IMR-90 (cell line): ENCODE results near the gene LAMA4. TPM values are rescaled to one million over a fixed set of nuclear protein-coding genes. Genes with fewer than 3 reads are reported as not detected.

Source experiments
- ATAC-seq: fragments of 200-7000 bp; cut with Tn5 transposase; 2 replicates; pipeline ENCODE4 v1.9.1; 2020; ENCODE audit warnings: low read depth, mild to moderate bottlenecking, moderate library complexity
- BruUV-seq: library from RNA; stranded (reverse); fragments of 400-500 nt; replicated peaks from 2 replicates; lab custom pipeline; 2021; lab: Mats Ljungman, UMichigan
- CTCF ChIA-PET: fragments of 300-600 bp; formaldehyde crosslinking; extraction: SDS; loops from one replicate; lab custom pipeline; 2021; ENCODE audit warnings: antibody characterized with exemption; lab: Yijun Ruan, JAX
- POLR2A ChIA-PET: fragments of 300-600 bp; sonication (Branson Sonifier 250); formaldehyde crosslinking; loops from one replicate; lab custom pipeline; 2022; ENCODE audit warnings: antibody characterized with exemption; ENCODE audit not compliant: unreplicated experiment; lab: Charles Lee
- DNase-seq: peaks from one replicate; pipeline ENCODE4 v3.0.0; 2013
- H2AFZ ChIP-seq: replicated peaks from 2 replicates; pipeline ENCODE3; 2013; ENCODE audit warnings: low read length, mild to moderate bottlenecking; ENCODE audit not compliant: poor library complexity
- H2AK5ac ChIP-seq: 2 replicates; pipeline ENCODE4 v1.6.1; 2013; ENCODE audit warnings: low read depth, low read length, inconsistent platforms
- H2AK9ac ChIP-seq: replicated peaks from 2 replicates; pipeline ENCODE3; 2013; ENCODE audit warnings: mild to moderate bottlenecking, low read depth, low read length, moderate library complexity; ENCODE audit not compliant: poor library complexity
- H2BK120ac ChIP-seq: 2 replicates; pipeline ENCODE4 v1.6.1; 2013; ENCODE audit warnings: low read depth, low read length, inconsistent platforms
- H2BK15ac ChIP-seq: 3 replicates; pipeline ENCODE4 v1.6.1; 2013; ENCODE audit warnings: low read depth, low read length, inconsistent platforms
- H2BK20ac ChIP-seq: 2 replicates; pipeline ENCODE4 v1.6.1; 2013; ENCODE audit warnings: low read depth, mild to moderate bottlenecking, inconsistent platforms, low read length, moderate library complexity
- H2BK5ac ChIP-seq: 2 replicates; pipeline ENCODE4 v1.6.1; 2013; ENCODE audit warnings: mild to moderate bottlenecking, low read depth, low read length, inconsistent platforms; ENCODE audit not compliant: poor library complexity, severe bottlenecking
- H3K14ac ChIP-seq: replicated peaks from 2 replicates; pipeline ENCODE4 v1.6.1; 2013; ENCODE audit warnings: low read depth, low read length, inconsistent platforms
- H3K18ac ChIP-seq: 2 replicates; pipeline ENCODE4 v1.6.1; 2013; ENCODE audit warnings: low read depth, low read length, control low read depth
- H3K23ac ChIP-seq: 2 replicates; pipeline ENCODE4 v1.6.1; 2013; ENCODE audit warnings: low read depth, low read length, inconsistent platforms
- H3K27ac ChIP-seq: 2 replicates; pipeline ENCODE4 v1.5.1; 2013; ENCODE audit warnings: mild to moderate bottlenecking, control low read depth, low read length; ENCODE audit not compliant: insufficient read depth
- H3K27me3 ChIP-seq: 2 replicates; pipeline ENCODE4 v1.6.1; 2013; ENCODE audit warnings: low read length; ENCODE audit not compliant: control insufficient read depth, insufficient read depth
- H3K36me3 ChIP-seq: 2 replicates; pipeline ENCODE4 v1.6.1; 2013; ENCODE audit warnings: low read length, mixed read lengths; ENCODE audit not compliant: control insufficient read depth, insufficient read depth
- H3K4ac ChIP-seq: 2 replicates; pipeline ENCODE4 v1.6.1; 2013; ENCODE audit warnings: low read depth, low read length, inconsistent platforms
- H3K4me1 ChIP-seq: 2 replicates; pipeline ENCODE4 v1.6.1; 2013; ENCODE audit warnings: low read length, mixed read lengths; ENCODE audit not compliant: control insufficient read depth, insufficient read depth
- H3K4me2 ChIP-seq: 2 replicates; pipeline ENCODE4 v1.6.1; 2013; ENCODE audit warnings: low read depth, mild to moderate bottlenecking, control low read depth, low read length, moderate library complexity
- H3K4me3 ChIP-seq: 2 replicates; pipeline ENCODE4 v1.5.1; 2013; ENCODE audit warnings: low read depth, mild to moderate bottlenecking, control low read depth, low read length, moderate library complexity; ENCODE audit not compliant: insufficient read depth
- H3K56ac ChIP-seq: 2 replicates; pipeline ENCODE4 v1.6.1; 2013; ENCODE audit warnings: low read length, inconsistent platforms; ENCODE audit not compliant: insufficient read depth; ENCODE audit errors: extremely low read depth
- H3K79me1 ChIP-seq, 2 experiments: 2 replicates each; pipeline ENCODE4 v1.6.1; 2013; ENCODE audit warnings: low read length in 2 of 2, inconsistent platforms in 1 of 2, low read depth in 1 of 2
- H3K9ac ChIP-seq: 2 replicates; pipeline ENCODE4 v1.6.1; 2013; ENCODE audit warnings: low read depth, low read length, control low read depth
- H3K9me1 ChIP-seq: 2 replicates; pipeline ENCODE4 v1.6.1; 2013; ENCODE audit warnings: low read length, inconsistent platforms; ENCODE audit not compliant: insufficient read depth
- H3K9me3 ChIP-seq: 2 replicates; pipeline ENCODE4 v1.6.1; 2013; ENCODE audit warnings: low read length; ENCODE audit not compliant: control insufficient read depth, insufficient read depth
- H4K20me1 ChIP-seq: 2 replicates; pipeline ENCODE4 v1.6.1; 2013; ENCODE audit warnings: low read length, inconsistent platforms; ENCODE audit not compliant: insufficient read depth
- H4K5ac ChIP-seq: 2 replicates; pipeline ENCODE4 v1.6.1; 2013; ENCODE audit warnings: mild to moderate bottlenecking, low read depth, low read length, control low read depth
- H4K8ac ChIP-seq, 2 experiments: 2 replicates each; pipeline ENCODE4 v1.6.1; 2013; ENCODE audit warnings: low read depth in 2 of 2, low read length in 2 of 2, control low read depth in 1 of 2, inconsistent platforms in 1 of 2
- H4K91ac ChIP-seq: 2 replicates; pipeline ENCODE4 v1.6.1; 2013; ENCODE audit warnings: low read depth, low read length, inconsistent platforms; ENCODE audit not compliant: insufficient read depth
- NFE2L2 ChIP-seq: fragments of 150-350 bp; IDR thresholded peaks from 2 replicates; pipeline ENCODE4 v1.6.1; 2016; ENCODE audit warnings: low read depth, mild to moderate bottlenecking, low read length
- RAD21 ChIP-seq: IDR thresholded peaks from 2 replicates; pipeline ENCODE4 v1.6.1; 2012; ENCODE audit warnings: low read length, improper control_type of control experiment
- SMC3 ChIP-seq: fragments of 150-350 bp; IDR thresholded peaks from 2 replicates; pipeline ENCODE4 v1.6.1; 2016; ENCODE audit warnings: low read depth, mild to moderate bottlenecking, antibody characterized with exemption, low read length, moderate library complexity
- WGBS, 2 experiments: methylation state at CpG; one replicate each; pipeline versions ENCODE4 v1.1.5 to v1.1.7; 2013; ENCODE audit warnings: missing lambda C conversion rate in 2 of 2; ENCODE audit not compliant: insufficient read length in 1 of 2; ENCODE audit errors: extremely low coverage in 2 of 2; 5-methylcytosine and 5-hydroxymethylcytosine counted together
- dilution Hi-C: fragments of 300-500 bp; cut with HindIII; formaldehyde crosslinking; loops from one replicate; pipeline ENCODE4 v1.14.3; 2018; ENCODE audit warnings: low sequenced_read_pairs; ENCODE audit not compliant: unreplicated experiment
- in situ Hi-C: fragments of 300-500 bp; cut with MboI; formaldehyde crosslinking; loops from 3 replicates; pipeline ENCODE4 v1.14.3; 2019; ENCODE audit warnings: low sequenced_read_pairs, inconsistent platforms, mixed read lengths
- intact Hi-C: fragments of 100-400 bp; cut with micrococcal nuclease; formaldehyde crosslinking; loops from 2 replicates; pipeline ENCODE4 v1.10.0; 2022
- polyA plus RNA-seq, 3 experiments: library from polyadenylated mRNA; depleted of rRNA; stranded (reverse); fragments of >200 nt; gene quantifications; 2 replicates each; pipeline ENCODE4 v1.2.3, GENCODE V29; 2012; ENCODE audit warnings: low replicate concordance in 1 of 3
- total RNA-seq: library from RNA; depleted of rRNA; stranded (reverse); fragments of >200 nt; gene quantifications from 2 replicates; pipeline ENCODE4 v1.2.3, GENCODE V29; 2012
- TF ChIP-seq, protein P1 (sequence below): conservative IDR thresholded peaks from 2 replicates; pipeline ENCODE4 v1.5.1; 2012; ENCODE audit warnings: mild to moderate bottlenecking, low read depth, low read length, improper control_type of control experiment

LAMA4 gene
- total and polyA plus RNA-seq, 2 of the 4 experiments (the other 2 are of a cell fraction) = 33.9 to 35.8 TPM

DNA sequence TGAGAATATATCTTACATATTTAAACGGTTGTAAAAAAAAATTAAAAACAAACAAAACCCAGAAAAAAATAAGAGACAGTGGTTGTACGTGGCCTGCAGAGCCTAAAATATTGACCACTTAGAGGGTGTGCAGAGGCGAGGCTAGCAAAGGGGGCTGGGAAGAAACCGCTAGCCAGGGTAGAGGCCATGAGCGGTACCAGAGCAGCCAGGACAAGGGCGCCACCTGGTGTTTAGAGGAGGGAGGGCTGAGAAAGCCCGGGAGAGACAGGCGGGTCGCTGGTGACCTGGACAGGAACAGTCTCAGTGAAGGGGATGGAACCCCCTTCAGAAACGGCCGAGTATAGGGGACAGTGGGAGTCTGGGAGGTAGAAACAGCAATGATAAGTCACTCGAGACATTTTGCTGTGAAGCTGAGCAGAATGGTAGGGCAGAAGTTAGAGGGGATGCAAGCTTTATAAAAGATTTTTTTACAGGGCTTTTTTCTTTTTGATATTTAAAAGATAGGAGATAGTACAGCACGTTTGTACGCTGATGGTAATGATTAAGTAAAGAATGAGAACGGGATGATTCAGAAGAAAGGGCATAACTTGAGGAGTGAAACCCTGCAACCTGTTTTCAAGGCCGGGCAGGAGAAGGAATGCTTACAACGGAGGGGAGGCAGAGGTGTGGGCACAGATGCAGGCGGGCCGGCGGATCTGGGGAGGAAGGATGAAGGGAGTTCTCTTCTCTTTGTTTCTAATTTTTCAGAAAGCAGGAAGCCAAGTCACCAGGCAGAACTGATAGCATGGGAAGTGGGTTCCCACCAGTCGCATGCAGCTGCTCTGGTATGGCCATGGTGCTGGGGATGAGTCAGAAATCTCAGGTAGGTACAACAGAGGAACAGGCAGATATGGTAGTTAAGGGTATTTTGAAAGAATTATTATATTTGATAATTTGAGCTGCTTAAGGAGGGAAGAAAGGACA is 90.8 kb downstream of the LAMA4 start:
- Histone ChIP-seq H3K14ac (no peak overlapping the region), H3K9me1 (no peaks in the 10 kb centered on the region; the same call in 1 of the 2 replicates), H4K8ac (no peak overlapping the region), H2BK20ac (0 out of 2 replicates have a peak overlapping the region, but pooled peaks have one; percentile 18), H3K4me1 (no peaks in the 10 kb centered on the region), H3K9me3 (no peaks in the 10 kb centered on the region), H3K27me3 (no peaks in the 10 kb centered on the region), H2BK5ac (no peak overlapping the region), H4K91ac (no peak overlapping the region), H3K56ac (no peak overlapping the region), H3K18ac (no peak overlapping the region), H3K4me3 (no peak overlapping the region), H3K36me3 (peaks cover 43% of the 10 kb centered on the region), H2AK5ac (no peak overlapping the region), H2BK15ac (no peak overlapping the region), H3K79me1 (no peaks in the 10 kb centered on the region), H3K27ac (no peak overlapping the region), H3K4me2 (no peak overlapping the region), H2AK9ac (no peak overlapping the region), H2BK120ac (no peak overlapping the region), H3K23ac (no peak overlapping the region), H4K5ac (no peak overlapping the region), H4K20me1 (no peaks in the 10 kb centered on the region), H3K4ac (no peak overlapping the region), H3K9ac (no peak overlapping the region), H2AFZ (peak overlapping the region; percentile 67)
- intact Hi-C loops (loop anchor here (2.0 kb wide), 1 partner anchor 77 kb away; the partner anchor contains the start of genes FAM229B and TUBE1), in situ Hi-C loops (no loop called here), dilution Hi-C loops (no loop called here)
- DNase-seq (peak; percentile 31), ATAC-seq (peak; percentile 57)
- WGBS, 2 experiments = 64% methylated on average over 8 of the region's 21 CpGs; no CpG with 5 or more reads in 1 of the 2 experiments
- ChIA-PET CTCF (interaction anchor here (0.6 to 1.5 kb wide), 4 partner anchors 17 to 77 kb away, joined by 3 to 13 read pairs (median 3); partner anchors contain the start of genes FAM229B and TUBE1), POLR2A (interaction anchor here (0.6 kb wide), 1 partner anchor 83 kb away, joined by 3 read pairs; no protein-coding TSS in a partner anchor)
- peak; percentile 78 for TF ChIP-seq SMC3
- peak; percentile 84 for TF ChIP-seq RAD21
- TF ChIP-seq NFE2L2 = no peak
- TF ChIP-seq, protein P1, sequence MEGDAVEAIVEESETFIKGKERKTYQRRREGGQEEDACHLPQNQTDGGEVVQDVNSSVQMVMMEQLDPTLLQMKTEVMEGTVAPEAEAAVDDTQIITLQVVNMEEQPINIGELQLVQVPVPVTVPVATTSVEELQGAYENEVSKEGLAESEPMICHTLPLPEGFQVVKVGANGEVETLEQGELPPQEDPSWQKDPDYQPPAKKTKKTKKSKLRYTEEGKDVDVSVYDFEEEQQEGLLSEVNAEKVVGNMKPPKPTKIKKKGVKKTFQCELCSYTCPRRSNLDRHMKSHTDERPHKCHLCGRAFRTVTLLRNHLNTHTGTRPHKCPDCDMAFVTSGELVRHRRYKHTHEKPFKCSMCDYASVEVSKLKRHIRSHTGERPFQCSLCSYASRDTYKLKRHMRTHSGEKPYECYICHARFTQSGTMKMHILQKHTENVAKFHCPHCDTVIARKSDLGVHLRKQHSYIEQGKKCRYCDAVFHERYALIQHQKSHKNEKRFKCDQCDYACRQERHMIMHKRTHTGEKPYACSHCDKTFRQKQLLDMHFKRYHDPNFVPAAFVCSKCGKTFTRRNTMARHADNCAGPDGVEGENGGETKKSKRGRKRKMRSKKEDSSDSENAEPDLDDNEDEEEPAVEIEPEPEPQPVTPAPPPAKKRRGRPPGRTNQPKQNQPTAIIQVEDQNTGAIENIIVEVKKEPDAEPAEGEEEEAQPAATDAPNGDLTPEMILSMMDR = peak; percentile 67
- no TSS peak for BruUV-seq
